Epidermal melanocyte (primary cell): ENCODE measurements around the gene BAIAP3.
"Not testable (repeated sequence)": the region's sequence is repeated elsewhere in the genome, so short reads cannot be mapped to it uniquely, and the experiment has no call there.

Experiments
- DNase-seq: peaks from one replicate; pipeline ENCODE4 v3.0.0; 2011; ENCODE audit warnings: low spot score; ENCODE audit not compliant: insufficient read length

BAIAP3 gene, protein sequence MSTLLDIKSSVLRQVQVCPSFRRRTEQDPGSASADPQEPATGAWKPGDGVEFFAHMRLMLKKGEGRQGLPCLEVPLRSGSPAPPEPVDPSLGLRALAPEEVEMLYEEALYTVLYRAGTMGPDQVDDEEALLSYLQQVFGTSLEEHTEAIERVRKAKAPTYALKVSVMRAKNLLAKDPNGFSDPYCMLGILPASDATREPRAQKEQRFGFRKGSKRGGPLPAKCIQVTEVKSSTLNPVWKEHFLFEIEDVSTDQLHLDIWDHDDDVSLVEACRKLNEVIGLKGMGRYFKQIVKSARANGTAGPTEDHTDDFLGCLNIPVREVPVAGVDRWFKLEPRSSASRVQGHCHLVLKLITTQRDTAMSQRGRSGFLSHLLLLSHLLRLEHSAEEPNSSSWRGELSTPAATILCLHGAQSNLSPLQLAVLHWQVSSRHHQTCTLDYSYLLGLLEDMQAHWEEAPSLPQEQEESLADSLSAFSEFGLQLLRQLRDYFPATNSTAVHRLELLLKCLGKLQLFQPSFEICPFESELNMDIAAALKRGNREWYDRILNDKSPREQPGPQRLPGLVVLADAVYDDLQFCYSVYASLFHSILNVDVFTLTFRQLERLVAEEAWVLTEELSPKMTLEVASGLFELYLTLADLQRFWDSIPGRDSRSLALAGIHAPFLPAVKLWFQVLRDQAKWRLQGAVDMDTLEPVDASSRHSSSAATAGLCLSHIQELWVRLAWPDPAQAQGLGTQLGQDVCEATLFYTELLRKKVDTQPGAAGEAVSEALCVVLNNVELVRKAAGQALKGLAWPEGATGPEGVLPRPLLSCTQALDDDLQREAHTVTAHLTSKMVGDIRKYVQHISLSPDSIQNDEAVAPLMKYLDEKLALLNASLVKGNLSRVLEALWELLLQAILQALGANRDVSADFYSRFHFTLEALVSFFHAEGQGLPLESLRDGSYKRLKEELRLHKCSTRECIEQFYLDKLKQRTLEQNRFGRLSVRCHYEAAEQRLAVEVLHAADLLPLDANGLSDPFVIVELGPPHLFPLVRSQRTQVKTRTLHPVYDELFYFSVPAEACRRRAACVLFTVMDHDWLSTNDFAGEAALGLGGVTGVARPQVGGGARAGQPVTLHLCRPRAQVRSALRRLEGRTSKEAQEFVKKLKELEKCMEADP

GRCh38 chr16:1333149-1333812 lies at the start of gene BAIAP3:
BAIAP3 (plus strand) TSS chr16:1333645; CDS start chr16:1338550, 4,905 bp downstream.
- DNase-seq, result no peak

DNA sequence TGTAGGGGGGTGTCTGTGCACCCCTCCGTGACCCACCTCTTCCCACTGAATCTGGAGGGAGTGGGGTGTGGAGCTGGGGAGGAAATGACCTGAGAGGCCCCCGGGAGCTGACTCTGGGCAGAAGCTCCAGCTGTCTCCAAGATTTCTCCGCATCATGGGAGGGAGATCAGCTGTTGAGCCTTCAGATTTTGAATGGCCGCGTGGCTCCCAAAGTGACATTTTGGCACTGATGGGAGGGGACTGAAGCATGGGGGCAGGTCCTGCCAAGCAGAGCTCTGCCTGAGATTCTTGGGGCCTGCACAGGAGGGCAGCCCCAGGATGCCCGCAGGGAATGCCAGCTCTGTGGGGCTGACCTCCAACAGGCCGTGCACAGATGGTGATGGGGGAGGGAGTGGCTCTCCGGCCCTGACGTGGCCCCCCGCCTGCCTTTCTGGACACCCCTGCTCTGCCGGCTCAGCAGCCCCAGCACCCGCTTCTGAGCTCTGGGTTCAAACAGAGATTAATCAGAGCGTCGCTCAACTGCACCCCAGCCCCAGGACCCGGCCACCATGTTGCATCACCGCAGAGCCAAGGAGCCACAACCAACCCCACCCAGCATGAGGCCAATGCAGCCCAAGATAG lies 49.3 kb upstream of the BAIAP3 start:
- DNase-seq, result no peak

GRCh38 chr16:1285669-1286512 lies 47.6 kb upstream of the BAIAP3 start:
- DNase-seq, result no peak

- DNase-seq, result no peak
These were observed 46.8 kb upstream of the BAIAP3 start for GRCh38 chr16:1286513-1287094.

DNA sequence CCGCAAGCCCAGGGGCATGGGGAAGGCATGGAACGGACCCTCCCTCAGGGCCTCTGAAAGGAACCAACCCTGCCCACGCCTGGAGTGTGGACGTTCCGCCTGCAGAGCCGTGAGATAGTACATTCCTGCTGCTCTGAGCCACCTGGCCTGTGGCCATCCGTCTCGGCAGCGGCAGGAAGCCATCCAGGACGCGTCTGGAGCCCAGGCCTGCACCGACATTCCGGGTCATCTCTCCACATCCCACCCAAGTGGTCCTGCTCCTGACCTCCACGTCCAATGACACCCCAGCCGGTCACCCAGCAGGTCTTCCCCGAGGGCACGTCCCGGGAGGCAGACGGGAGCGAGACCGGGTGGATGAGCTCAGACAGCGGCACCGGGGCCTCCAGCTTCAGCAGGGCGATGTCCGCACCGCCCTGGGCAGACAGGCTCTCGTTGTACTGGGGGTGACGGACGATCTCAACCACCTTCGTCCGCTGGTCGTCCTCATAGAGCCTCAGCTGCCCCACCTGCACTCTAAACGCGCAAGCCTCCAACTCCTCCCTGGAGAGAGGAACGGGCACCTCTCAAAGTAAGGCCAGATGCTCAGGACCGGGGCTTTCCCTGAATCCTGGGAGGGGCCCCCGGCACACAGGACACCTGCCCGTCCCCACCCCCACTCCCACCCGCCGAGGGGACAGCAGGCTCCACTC lies 45.3 kb upstream of the BAIAP3 start:
- DNase-seq, result no peak

GRCh38 chr16:1288813-1289476 lies 44.5 kb upstream of the BAIAP3 start:
- DNase-seq, result no peak

- no peak for DNase-seq
These were observed 44.0 kb upstream of the BAIAP3 start for GRCh38 chr16:1289477-1289866.

DNA sequence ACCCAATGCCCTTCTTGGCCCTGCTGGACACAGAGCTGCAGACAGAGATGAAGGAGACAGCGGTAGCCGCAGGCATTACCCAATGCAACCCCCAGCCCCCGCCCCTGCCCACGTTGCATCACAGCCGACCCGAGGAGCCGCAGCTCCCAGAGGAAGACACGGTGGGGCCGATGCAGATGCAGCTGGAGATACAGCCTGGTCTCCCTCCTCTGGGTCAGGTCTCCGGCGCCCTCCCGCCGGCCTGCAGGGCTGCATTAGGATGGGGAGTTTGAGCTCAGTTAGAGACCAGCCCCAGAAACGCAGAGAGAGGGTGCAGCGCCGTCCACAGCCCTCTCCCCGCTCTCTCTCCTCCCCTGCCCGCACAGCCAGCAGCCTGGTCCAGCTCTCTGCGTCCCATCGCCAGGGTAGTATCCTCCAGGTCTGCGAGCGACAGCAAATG lies 43.4 kb upstream of the BAIAP3 start:
- no peak for DNase-seq

- no peak for DNase-seq
These were observed 42.4 kb upstream of the BAIAP3 start for GRCh38 chr16:1290860-1291575.

- DNase-seq, result no peak
These were observed 41.9 kb upstream of the BAIAP3 start for GRCh38 chr16:1291576-1291974.

GRCh38 chr16:1292208-1292607 lies 41.2 kb upstream of the BAIAP3 start:
- not testable (repeated sequence) for DNase-seq

DNA sequence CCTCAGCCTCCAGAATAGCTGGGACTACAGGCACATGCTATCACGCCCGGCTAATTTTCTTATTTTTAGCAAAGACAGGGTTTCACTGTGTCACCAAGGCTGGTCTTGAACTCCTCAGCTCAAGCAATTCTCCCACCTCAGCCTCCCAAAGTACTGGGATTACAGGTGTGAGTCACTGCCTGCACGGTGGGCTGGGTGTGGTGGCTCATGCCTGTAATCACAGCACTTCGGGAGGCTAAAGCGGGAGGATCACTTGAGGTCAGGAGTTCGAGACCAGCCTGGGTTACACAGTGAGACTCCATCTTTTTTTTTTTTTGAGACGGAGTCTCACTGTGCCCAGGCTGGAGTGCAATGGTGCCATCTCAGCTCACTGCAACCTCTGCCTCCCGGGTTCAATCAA lies 40.6 kb upstream of the BAIAP3 start:
- not testable (repeated sequence) for DNase-seq

DNA sequence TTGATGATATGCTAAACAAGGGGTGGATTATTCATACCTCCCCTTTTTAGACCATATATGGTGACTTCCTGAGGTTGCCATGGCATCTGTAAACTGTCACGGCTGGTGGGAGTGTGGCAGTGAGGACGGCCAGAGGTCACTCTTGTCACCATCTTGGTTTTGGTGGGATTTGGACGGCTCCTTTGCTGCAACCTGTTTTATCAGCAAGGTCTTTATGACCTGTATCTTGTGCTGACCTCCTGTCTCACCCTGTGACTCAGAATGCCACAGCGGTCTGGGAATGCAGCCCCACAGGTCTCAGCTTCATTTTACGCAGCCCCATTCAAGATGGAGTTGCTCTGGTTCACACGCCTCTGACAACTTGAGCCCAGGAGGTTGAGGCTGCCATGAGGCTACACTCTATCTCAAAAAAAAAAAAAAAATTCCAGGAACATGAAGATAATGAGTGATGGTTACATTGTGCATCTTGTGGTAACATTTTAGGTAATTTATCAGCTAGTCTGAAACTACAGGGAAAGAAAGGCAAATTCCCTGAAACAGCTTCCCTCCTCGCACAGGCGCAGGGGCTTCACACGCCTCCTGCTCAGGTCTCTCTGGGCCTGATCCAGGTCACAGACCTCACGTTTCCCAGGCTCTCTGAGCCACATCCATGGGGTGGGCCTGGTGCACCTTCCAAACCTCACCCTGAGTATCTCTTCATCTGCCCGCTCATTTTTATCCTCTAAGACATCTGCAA lies 39.4 kb upstream of the BAIAP3 start:
- DNase-seq, result no peak

DNA sequence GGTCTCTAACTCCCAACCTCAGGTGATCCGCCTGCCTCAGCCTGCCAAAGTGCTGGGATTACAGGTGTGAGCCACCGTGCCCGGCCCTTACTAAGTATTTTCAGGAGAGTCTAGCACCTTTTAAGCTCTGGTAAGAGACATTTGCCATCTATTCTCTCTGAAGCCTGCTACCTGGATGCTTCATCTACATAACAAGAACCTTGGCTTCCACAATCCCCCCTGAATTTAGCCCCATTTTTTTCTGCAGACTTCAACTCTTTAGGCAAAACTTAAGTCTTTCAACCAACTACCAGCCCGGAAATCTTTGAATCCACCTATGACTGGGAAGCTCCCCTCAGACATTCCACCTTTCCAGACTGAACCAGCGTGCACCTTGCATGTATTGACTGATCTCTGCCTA lies 38.0 kb upstream of the BAIAP3 start:
- DNase-seq, result no peak

GRCh38 chr16:1296688-1297017 lies 36.8 kb upstream of the BAIAP3 start:
- DNase-seq, result not testable (repeated sequence)

DNA sequence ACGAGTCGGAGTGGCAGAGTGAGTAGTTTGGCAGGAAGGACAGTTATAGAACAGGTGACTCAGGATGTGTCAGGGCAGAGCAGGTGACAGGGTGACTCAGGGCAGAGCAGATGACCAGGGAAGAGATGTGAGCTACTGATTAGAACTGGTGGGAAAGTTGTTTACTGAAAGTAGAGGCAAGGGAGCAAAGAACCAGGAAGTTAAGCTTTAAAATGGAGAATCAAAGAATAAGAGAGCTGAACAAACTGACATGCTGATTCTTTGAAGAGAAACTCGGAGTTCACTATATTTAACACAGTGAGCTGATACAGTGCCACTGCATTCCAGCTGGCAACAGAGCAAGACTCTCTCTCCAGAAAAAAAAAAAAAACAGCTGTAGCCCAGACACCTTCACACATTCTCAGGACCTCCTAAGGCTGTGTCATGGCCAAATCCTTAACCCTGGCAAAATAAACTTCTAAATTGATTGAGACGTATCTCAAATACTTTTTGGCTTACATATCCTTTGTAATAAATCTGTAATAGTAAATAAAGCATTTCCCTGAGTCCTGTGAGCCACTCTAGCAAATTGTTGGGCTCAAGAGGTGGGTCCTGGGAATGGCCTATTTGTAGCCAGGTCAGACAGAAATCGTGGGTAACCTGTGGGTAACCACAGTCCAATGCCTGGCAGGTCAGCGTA lies 36.3 kb upstream of the BAIAP3 start:
- DNase-seq, result no peak

- DNase-seq, result no peak
These were observed 35.0 kb upstream of the BAIAP3 start for GRCh38 chr16:1298406-1298805.
